OCI-LY3 (cell line): ENCODE data around the gene EHF.

ENCODE experiments used
- H2AFZ ChIP-seq: fragments of 200-600, 300-600 bp; shearing (Covaris generic); 2 replicates; pipeline ENCODE4 v1.6.0; 2014; ENCODE audit warnings: antibody characterized with exemption, low read depth, low read length
- H3K27ac ChIP-seq: fragments of 200-600, 300-600 bp; sonication (generic); 2 replicates; pipeline ENCODE4 v1.5.1; 2014; ENCODE audit warnings: mild to moderate bottlenecking, low read length, moderate library complexity, mixed read lengths
- H3K27me3 ChIP-seq: fragments of 200-600, 300-600 bp; sonication (generic); 2 replicates; pipeline ENCODE4 v1.6.1; 2014; ENCODE audit warnings: low read depth, low read length, mixed read lengths
- H3K36me3 ChIP-seq: fragments of 200-600, 300-600 bp; sonication (generic); replicated peaks from 2 replicates; pipeline ENCODE3; 2014; ENCODE audit warnings: low read depth, low read length, mixed read lengths
- H3K4me1 ChIP-seq: fragments of 300-600, 200-600 bp; sonication (generic); 2 replicates; pipeline ENCODE4 v1.6.1; 2014; ENCODE audit warnings: low read length, mixed read lengths
- H3K4me2 ChIP-seq: fragments of 200-600, 300-600 bp; sonication (generic); 2 replicates; pipeline ENCODE4 v1.6.1; 2014; ENCODE audit warnings: low read length, mixed read lengths
- H3K4me3 ChIP-seq: fragments of 300-600, 200-600 bp; sonication (generic); 2 replicates; pipeline ENCODE4 v1.5.1; 2014; ENCODE audit warnings: antibody characterized with exemption, mild to moderate bottlenecking, low read length, moderate library complexity
- H3K79me2 ChIP-seq: fragments of 300-600, 200-600 bp; shearing (Covaris generic); 2 replicates; pipeline ENCODE4 v1.6.1; 2014; ENCODE audit warnings: mild to moderate bottlenecking, low read length, mixed read lengths
- H3K9ac ChIP-seq: fragments of 300-600, 200-600 bp; shearing (Covaris generic); 2 replicates; pipeline ENCODE4 v1.6.0; 2014; ENCODE audit warnings: mild to moderate bottlenecking, low read length, moderate library complexity
- H3K9me3 ChIP-seq: fragments of 200-600, 300-600 bp; shearing (Covaris generic); 2 replicates; pipeline ENCODE4 v1.6.1; 2014; ENCODE audit warnings: low read length, mixed read lengths; ENCODE audit not compliant: insufficient read depth
- H4K20me1 ChIP-seq: fragments of 200-600, 300-600 bp; sonication (generic); 2 replicates; pipeline ENCODE4 v1.6.1; 2016; ENCODE audit warnings: low read length, mixed read lengths; ENCODE audit not compliant: insufficient read depth
- CTCF ChIP-seq: fragments of 200-600, 300-600 bp; sonication (generic); IDR thresholded peaks from 2 replicates; pipeline ENCODE4 v1.5.1; 2014; ENCODE audit warnings: antibody characterized with exemption, low read length, low read depth
- EZH2phosphoT487 ChIP-seq: fragments of 200-600 bp; shearing (Covaris generic); IDR thresholded peaks from 2 replicates; pipeline ENCODE4 v1.6.1; 2018; ENCODE audit warnings: antibody characterized with exemption, mixed run types, low read depth

Gene EHF

DNA sequence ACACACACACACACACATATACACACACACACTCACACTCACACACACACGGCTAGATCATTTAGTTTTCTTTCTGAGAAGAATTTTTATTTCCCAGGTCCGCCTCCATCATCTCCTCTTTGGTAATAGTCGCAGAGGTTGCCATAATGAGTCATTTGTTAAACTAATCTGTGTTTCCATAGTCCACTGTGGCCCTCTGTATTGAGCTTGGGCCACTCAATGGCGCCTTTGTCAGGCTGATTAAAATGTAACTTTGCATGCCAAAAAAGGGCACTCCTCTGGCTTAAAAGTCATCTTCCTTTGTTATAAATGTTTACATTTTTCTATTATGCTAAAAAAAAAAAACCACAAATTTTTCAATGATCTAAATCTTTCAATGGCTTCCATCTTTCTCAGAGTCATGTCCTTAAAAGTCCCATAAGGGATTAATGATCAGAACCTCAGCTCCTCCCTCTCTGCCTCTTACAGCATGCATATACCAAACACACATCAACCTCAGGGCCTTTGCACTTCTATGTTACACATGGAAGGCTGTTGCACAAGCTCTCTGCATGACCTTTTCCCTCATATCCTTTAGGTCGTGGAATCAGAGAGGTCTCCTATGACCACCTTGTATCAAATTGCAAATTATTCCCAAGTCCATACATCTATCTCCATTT is 35.3 kb downstream of the EHF start:
- no peak overlapping the region for H3K4me2 ChIP-seq
- no peaks in the 10 kb centered on the region for H3K27me3 ChIP-seq
- no peak overlapping the region for H3K4me3 ChIP-seq
- H3K36me3 ChIP-seq, result no peaks in the 10 kb centered on the region
- H3K9me3 ChIP-seq, result no peaks in the 10 kb centered on the region
- no peak overlapping the region for H2AFZ ChIP-seq
- TF ChIP-seq EZH2phosphoT487, result no peak
- no peak for TF ChIP-seq CTCF
- no peak overlapping the region for H3K27ac ChIP-seq
- no peaks in the 10 kb centered on the region for H3K79me2 ChIP-seq
- H3K9ac ChIP-seq, result no peak overlapping the region
- peaks cover 41% of the 10 kb centered on the region for H3K4me1 ChIP-seq
- no peaks in the 10 kb centered on the region for H4K20me1 ChIP-seq

DNA sequence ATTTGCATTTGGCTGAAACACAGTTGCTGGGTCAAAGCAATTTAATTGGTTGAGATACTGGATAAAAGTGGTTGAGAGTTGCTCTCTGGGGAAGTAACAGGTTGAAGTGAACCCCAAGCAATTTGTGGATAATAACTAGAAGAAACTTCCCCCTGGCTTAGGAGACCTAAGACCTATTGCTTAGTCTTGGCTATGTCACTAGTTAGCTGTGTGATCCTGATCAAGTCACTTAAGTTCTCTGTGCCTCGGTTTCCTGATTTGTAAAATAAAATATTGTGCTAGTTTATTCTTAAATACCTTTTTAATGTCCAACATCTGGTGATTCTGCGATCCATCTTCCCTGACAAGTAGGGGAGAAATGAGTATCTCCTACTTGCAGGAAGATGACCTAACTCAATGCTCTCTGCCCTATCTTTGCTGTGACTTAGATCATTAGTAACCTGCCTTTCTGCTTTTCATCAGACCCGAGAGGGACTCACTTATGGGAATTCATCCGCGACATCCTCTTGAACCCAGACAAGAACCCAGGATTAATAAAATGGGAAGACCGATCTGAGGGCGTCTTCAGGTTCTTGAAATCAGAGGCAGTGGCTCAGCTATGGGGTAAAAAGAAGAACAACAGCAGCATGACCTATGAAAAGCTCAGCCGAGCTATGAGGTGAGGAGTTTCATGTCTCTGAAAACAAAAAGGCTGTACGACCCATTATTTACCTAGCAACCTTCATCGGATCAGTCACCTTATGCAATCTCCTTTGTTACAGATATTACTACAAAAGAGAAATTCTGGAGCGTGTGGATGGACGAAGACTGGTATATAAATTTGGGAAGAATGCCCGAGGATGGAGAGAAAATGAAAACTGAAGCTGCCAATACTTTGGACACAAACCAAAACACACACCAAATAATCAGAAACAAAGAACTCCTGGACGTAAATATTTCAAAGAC is 37.5 kb downstream of the EHF start:
- TF ChIP-seq EZH2phosphoT487 (no peak), CTCF (no peak)
- H3K4me3 ChIP-seq, result no peak overlapping the region
- no peaks in the 10 kb centered on the region for H4K20me1 ChIP-seq
- no peak overlapping the region for H3K9ac ChIP-seq
- peaks cover 20% of the 10 kb centered on the region for H3K4me1 ChIP-seq
- no peaks in the 10 kb centered on the region for H3K79me2 ChIP-seq
- H3K27me3 ChIP-seq, result no peaks in the 10 kb centered on the region
- no peaks in the 10 kb centered on the region for H3K36me3 ChIP-seq
- H2AFZ ChIP-seq, result no peak overlapping the region
- H3K9me3 ChIP-seq, result no peaks in the 10 kb centered on the region
- H3K27ac ChIP-seq, result no peak overlapping the region
- no peak overlapping the region for H3K4me2 ChIP-seq

DNA sequence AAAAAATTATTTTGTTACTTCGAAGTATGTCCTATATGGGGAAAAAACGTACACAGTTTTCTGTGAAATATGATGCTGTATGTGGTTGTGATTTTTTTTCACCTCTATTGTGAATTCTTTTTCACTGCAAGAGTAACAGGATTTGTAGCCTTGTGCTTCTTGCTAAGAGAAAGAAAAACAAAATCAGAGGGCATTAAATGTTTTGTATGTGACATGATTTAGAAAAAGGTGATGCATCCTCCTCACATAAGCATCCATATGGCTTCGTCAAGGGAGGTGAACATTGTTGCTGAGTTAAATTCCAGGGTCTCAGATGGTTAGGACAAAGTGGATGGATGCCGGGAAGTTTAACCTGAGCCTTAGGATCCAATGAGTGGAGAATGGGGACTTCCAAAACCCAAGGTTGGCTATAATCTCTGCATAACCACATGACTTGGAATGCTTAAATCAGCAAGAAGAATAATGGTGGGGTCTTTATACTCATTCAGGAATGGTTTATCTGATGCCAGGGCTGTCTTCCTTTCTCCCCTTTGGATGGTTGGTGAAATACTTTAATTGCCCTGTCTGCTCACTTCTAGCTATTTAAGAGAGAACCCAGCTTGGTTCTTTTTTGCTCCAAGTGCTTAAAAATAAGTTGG is 38.3 kb downstream of the EHF start:
- Histone ChIP-seq H3K4me2 (no peak overlapping the region), H2AFZ (no peak overlapping the region), H3K9ac (no peak overlapping the region), H3K27me3 (no peaks in the 10 kb centered on the region), H3K9me3 (no peaks in the 10 kb centered on the region), H3K4me3 (no peak overlapping the region), H3K79me2 (no peaks in the 10 kb centered on the region), H3K27ac (no peak overlapping the region), H3K36me3 (no peaks in the 10 kb centered on the region), H3K4me1 (peaks cover 11% of the 10 kb centered on the region), H4K20me1 (no peaks in the 10 kb centered on the region)
- TF ChIP-seq CTCF (no peak), EZH2phosphoT487 (no peak)
